GM12873 (cell line): ENCODE results near the gene SH3BP4.

Source experiments
- CTCF ChIP-seq: IDR thresholded peaks from 2 replicates; pipeline ENCODE4 v1.5.1; 2012; ENCODE audit warnings: low read depth, mild to moderate bottlenecking, moderate library complexity, low read length, control low read depth; ENCODE audit not compliant: insufficient read depth; ENCODE audit errors: missing control alignments

SH3BP4 gene

GRCh38 chr2:234974501-234975385 is 22.9 kb downstream of the SH3BP4 start:
- TF ChIP-seq CTCF, result no peak

- no peak for TF ChIP-seq CTCF
Measured at GRCh38 chr2:234975611-234976010, 23.8 kb downstream of the SH3BP4 start.

- no peak for TF ChIP-seq CTCF
Measured at GRCh38 chr2:234976479-234977227, 24.8 kb downstream of the SH3BP4 start.

GRCh38 chr2:234977228-234977679 is 25.4 kb downstream of the SH3BP4 start:
- TF ChIP-seq CTCF, result no peak

GRCh38 chr2:234978466-234979203 is 26.8 kb downstream of the SH3BP4 start:
- no peak for TF ChIP-seq CTCF

GRCh38 chr2:234979204-234980167 is 27.7 kb downstream of the SH3BP4 start:
- no peak for TF ChIP-seq CTCF
